Colonic mucosa (tissue), 4 donors: Measurements from ENCODE around the gene SCFD2. TPM values are rescaled to one million over a fixed set of nuclear protein-coding genes. Genes with fewer than 3 reads are reported as not detected.
"Not testable (repeated sequence)": the region's sequence is repeated elsewhere in the genome, so short reads cannot be mapped to it uniquely, and the experiment has no call there.

Experiments used
- DNase-seq: peaks from one replicate; pipeline ENCODE4 v3.0.0-alpha.2; 2020
- H3K27ac ChIP-seq: fragments of 200-600 bp; one replicate; pipeline ENCODE4 v1.8.0; 2021
- H3K27me3 ChIP-seq: fragments of 200-600 bp; one replicate; pipeline ENCODE4 v1.8.0; 2021
- H3K36me3 ChIP-seq: fragments of 200-600 bp; one replicate; pipeline ENCODE4 v1.8.0; 2021
- H3K4me1 ChIP-seq: fragments of 200-600 bp; one replicate; pipeline ENCODE4 v1.8.0; 2021; ENCODE audit warnings: mild to moderate bottlenecking
- H3K4me3 ChIP-seq: fragments of 200-600 bp; one replicate; pipeline ENCODE4 v1.8.0; 2021
- H3K9ac ChIP-seq, 2 donors: one replicate each; pipeline ENCODE4 v1.7.0; 2013; ENCODE audit warnings: control low read depth in 2 of 2, low read depth in 2 of 2, low read length in 2 of 2
- H3K9me3 ChIP-seq: fragments of 200-600 bp; one replicate; pipeline ENCODE4 v1.8.0; 2021
- CTCF ChIP-seq: fragments of 200-600 bp; IDR thresholded peaks from one replicate; pipeline ENCODE4 v1.8.0; 2022; ENCODE audit warnings: antibody characterized with exemption, mild to moderate bottlenecking
- intact Hi-C: fragments of 100-400 bp; cut with DNase I; formaldehyde crosslinking; loops from one replicate; pipeline ENCODE4 v1.14.1; 2022
- total RNA-seq, 2 donors: library from RNA; stranded (reverse); fragmentation: NEBNext Ultra II Directional in 1 of 2; extraction: Animal tissue kit (Norgen Biotek cat#: 25700) in 1 of 2; gene quantifications; one replicate each; pipeline ENCODE4 v1.2.1, GENCODE V29; 2021
- donor health status: healthy.
- donor health status: DM: no; HTN: no; CAD: no.
- donor health status: DM: no; HTN: no; CAD: no.

Gene SCFD2
- total RNA-seq, 2 donors from 2014 or later, result 11.5 to 29.4 TPM

GRCh38 chr4:53267026-53267425 lies 98.8 kb downstream of the SCFD2 start:
- no peak for TF ChIP-seq CTCF
- no peaks in the 10 kb centered on the region for H3K27me3 ChIP-seq
- DNase-seq, result no peak
- no peak overlapping the region for H3K9ac ChIP-seq
- no peaks in the 10 kb centered on the region for H3K4me1 ChIP-seq
- H3K4me3 ChIP-seq, result no peak overlapping the region
- intact Hi-C loops, result no loop called here
- no peak overlapping the region for H3K27ac ChIP-seq
- no peaks in the 10 kb centered on the region for H3K36me3 ChIP-seq
- no peaks in the 10 kb centered on the region for H3K9me3 ChIP-seq

GRCh38 chr4:53255986-53256385 lies 109.9 kb downstream of the SCFD2 start:
- H3K9ac ChIP-seq, H3K27ac ChIP-seq, H3K4me3 ChIP-seq, H3K4me1 ChIP-seq, H3K36me3 ChIP-seq, H3K9me3 ChIP-seq, H3K27me3 ChIP-seq, DNase-seq, intact Hi-C loops: not testable (repeated sequence)

GRCh38 chr4:53240573-53240972 lies 125.3 kb downstream of the SCFD2 start:
- Histone ChIP-seq H3K4me3 (no peak overlapping the region), H3K9ac (no peak overlapping the region)
- TF ChIP-seq CTCF, result no peak

GRCh38 chr4:53238352-53238751 lies 127.5 kb downstream of the SCFD2 start:
- H3K4me3 ChIP-seq, H3K4me1 ChIP-seq, H3K27ac ChIP-seq, H3K36me3 ChIP-seq, DNase-seq, H3K27me3 ChIP-seq, intact Hi-C loops, H3K9ac ChIP-seq, H3K9me3 ChIP-seq: not testable (repeated sequence)

More at GRCh38 chr4:53240573-53240972, 125.3 kb downstream of the SCFD2 start:
- no peaks in the 10 kb centered on the region for H3K36me3 ChIP-seq
- no peaks in the 10 kb centered on the region for H3K27me3 ChIP-seq
- H3K4me1 ChIP-seq, result no peaks in the 10 kb centered on the region
- no peaks in the 10 kb centered on the region for H3K9me3 ChIP-seq
- intact Hi-C loops, result no loop called here
- H3K27ac ChIP-seq, result no peak overlapping the region
- DNase-seq, result no peak

GRCh38 chr4:53237811-53238210 lies 128.1 kb downstream of the SCFD2 start:
- intact Hi-C loops, H3K9ac ChIP-seq, H3K4me3 ChIP-seq, H3K4me1 ChIP-seq, H3K36me3 ChIP-seq, H3K9me3 ChIP-seq, H3K27ac ChIP-seq, DNase-seq, H3K27me3 ChIP-seq: not testable (repeated sequence)

- H3K27ac ChIP-seq, H3K36me3 ChIP-seq, H3K4me3 ChIP-seq, H3K4me1 ChIP-seq, DNase-seq, intact Hi-C loops, H3K27me3 ChIP-seq, H3K9me3 ChIP-seq, H3K9ac ChIP-seq: not testable (repeated sequence)
Measured at GRCh38 chr4:53236624-53237023, 129.2 kb downstream of the SCFD2 start.

GRCh38 chr4:53235547-53235946 lies 130.3 kb downstream of the SCFD2 start:
- TF ChIP-seq CTCF, result no peak
- intact Hi-C loops, result no loop called here
- no peaks in the 10 kb centered on the region for H3K9me3 ChIP-seq
- H3K4me3 ChIP-seq, result no peak overlapping the region
- H3K4me1 ChIP-seq, result no peaks in the 10 kb centered on the region
- no peak for DNase-seq
- H3K36me3 ChIP-seq, result no peaks in the 10 kb centered on the region
- H3K27me3 ChIP-seq, result no peaks in the 10 kb centered on the region
- no peak overlapping the region for H3K27ac ChIP-seq
- H3K9ac ChIP-seq, result no peak overlapping the region

- Histone ChIP-seq H3K27ac (no peak overlapping the region), H3K27me3 (no peaks in the 10 kb centered on the region), H3K9ac (no peak overlapping the region), H3K9me3 (no peaks in the 10 kb centered on the region), H3K4me1 (no peaks in the 10 kb centered on the region), H3K4me3 (no peak overlapping the region), H3K36me3 (no peaks in the 10 kb centered on the region)
- DNase-seq, result no peak
- TF ChIP-seq CTCF, result no peak
- intact Hi-C loops, result no loop called here
Measured at GRCh38 chr4:53234669-53235068, 131.2 kb downstream of the SCFD2 start.
